HepG2 (cell line): ENCODE measurements around the gene FAM228A. TPM values are rescaled to one million over a fixed set of nuclear protein-coding genes. Genes with fewer than 3 reads are reported as not detected.

Experiments used
- AHDC1 ChIP-seq: sonication (generic); formaldehyde crosslinking; IDR thresholded peaks from 2 replicates; pipeline ENCODE4 v1.5.1; 2020; ENCODE audit warnings: mild to moderate bottlenecking, missing genetic modification reagents, borderline replicate concordance
- HDAC6 ChIP-seq: fragments of 200-600 bp; sonication (generic); IDR thresholded peaks from 2 replicates; pipeline ENCODE4 v1.7.0; 2017; ENCODE audit warnings: mild to moderate bottlenecking, antibody characterized with exemption, low read length, low read depth
- NFIB ChIP-seq: sonication (generic); formaldehyde crosslinking; IDR thresholded peaks from 2 replicates; pipeline ENCODE4 v1.9.0; 2021; ENCODE audit warnings: missing genetic modification reagents, mild to moderate bottlenecking, borderline replicate concordance
- POGK ChIP-seq: sonication (generic); formaldehyde crosslinking; conservative IDR thresholded peaks from 2 replicates; pipeline ENCODE4 v1.8.0; 2022; ENCODE audit warnings: mild to moderate bottlenecking, moderate library complexity, missing genetic modification reagents
- polyA plus RNA-seq, 8 experiments: library from polyadenylated mRNA; depleted of rRNA in 3 of 8; stranded (reverse) in 7 of 8; unstranded in 1 of 8; fragments of >200 nt; fragmentation: Illumina TruSeq in 4 of 8; extraction: Trizol in 4 of 8; gene quantifications; 2 replicates each; pipeline versions ENCODE4 v1.2.1 to v1.2.3, GENCODE V29; 2011 to 2016; ENCODE audit warnings: low read depth in 4 of 8, missing spikeins in 1 of 8, mixed read lengths in 1 of 8; ENCODE audit not compliant: insufficient read depth in 1 of 8
- total RNA-seq, 5 experiments: library from RNA; depleted of rRNA; stranded (reverse); fragments of >200 nt; fragmentation: Illumina TruSeq; extraction: Trizol; gene quantifications; 2 replicates each; pipeline ENCODE4 v1.2.3, GENCODE V29; 2016; ENCODE audit warnings: low read depth in 1 of 5

Gene FAM228A
- total and polyA plus RNA-seq, 2 of the 13 experiments (the other 11 are each of a cell fraction or from before 2014, with no cell fraction given): not detected

GRCh38 chr2:24222946-24223345, 48.1 kb downstream of the FAM228A start (continued):
- TF ChIP-seq POGK (CRISPR knock-in tag) (no peak), AHDC1 (no peak), HDAC6 (no peak), NFIB (CRISPR knock-in tag) (no peak)
